ENCODE data around the gene ANKRD28. TPM values are rescaled to one million over a fixed set of nuclear protein-coding genes. Genes with fewer than 3 reads are reported as not detected.

The ANKRD28 gene
- total RNA-seq, 1 experiment from 2014 or later = 47.5 TPM

GRCh38 chr3:15796771-15797641 is 773 bp downstream of the ANKRD28 start:
- CTCF ChIA-PET = interaction anchor here (0.6 to 2.6 kb wide), 6 partner anchors 9 to 689 kb away, joined by 3 to 10 read pairs (median 5); no protein-coding TSS in a partner anchor
- intact Hi-C loops (cut with micrococcal nuclease) = loop anchor here (2.0 kb wide), 1 partner anchor 28 kb away; no protein-coding TSS in a partner anchor
- TF ChIP-seq EZH2phosphoT487 (IDR thresholded peaks at IDR 0.05; ENCODE audit: borderline replicate concordance) (no peak), ATF3 (IDR thresholded peaks at IDR 0.05) (no peak), JUND (IDR thresholded peaks at IDR 0.05) (0 out of 2 replicates have a peak, but pooled peaks have one; percentile 18), POLR2AphosphoS5 (IDR thresholded peaks at IDR 0.05; ENCODE audit: low read depth, low read length) (no peak), FOSL1 (IDR thresholded peaks at IDR 0.05; ENCODE audit: low read depth) (peak; percentile 35; the same call in 1 of the 2 replicates), SRF (IDR thresholded peaks at IDR 0.05; ENCODE audit: low read depth) (no peak), MAX (IDR thresholded peaks at IDR 0.05) (no peak), ELF1 (IDR thresholded peaks at IDR 0.05; ENCODE audit: borderline replicate concordance, low read depth) (no peak), POLR2A (IDR thresholded peaks at IDR 0.05; ENCODE audit: borderline replicate concordance, extremely low read depth, insufficient read depth, insufficient read length) (no peak), EZH2 (IDR thresholded peaks at IDR 0.05) (no peak), REST (IDR thresholded peaks at IDR 0.05; ENCODE audit: low read depth) (no peak), ZNF274 (IDR thresholded peaks at IDR 0.05; ENCODE audit: low read depth, low read length) (no peak), ZBTB33 (IDR thresholded peaks at IDR 0.05; ENCODE audit: extremely low read depth, insufficient replicate concordance, low read length) (no peak), SIN3A (IDR thresholded peaks at IDR 0.05; ENCODE audit: low read depth) (no peak), TCF7L2 (IDR thresholded peaks at IDR 0.05; ENCODE audit: borderline replicate concordance, extremely low read depth, insufficient read depth, insufficient read length) (no peak), SP1 (IDR thresholded peaks at IDR 0.05; ENCODE audit: low read depth) (peak; percentile 30; the same call in 1 of the 2 replicates), RAD21 (IDR thresholded peaks at IDR 0.05; ENCODE audit: low read depth) (no peak)

More at GRCh38 chr3:15796771-15797641, 773 bp downstream of the ANKRD28 start:
- TSS peak; percentile 58 for BruUV-seq (replicated peaks)
- H3K9ac ChIP-seq (ENCODE audit: low read length) = peak overlapping the region; percentile 50
- no peak overlapping the region for H2AFZ ChIP-seq (ENCODE audit: low read depth, low read length, poor library complexity, severe bottlenecking)
- peaks cover 58 to 68% of the 10 kb centered on the region in 2 experiments for H3K4me1 ChIP-seq (ENCODE audit: control insufficient read depth in 1 of 2, insufficient read depth in 2 of 2, low read length in 2 of 2)
- H3K27ac ChIP-seq (ENCODE audit: low read depth, low read length) = peak overlapping the region; percentile 92
- peaks cover 74% of the 10 kb centered on the region for H3K79me2 ChIP-seq (ENCODE audit: insufficient read depth, low read length)
- peak overlapping the region; percentile 21 to 43 for H3K4me3 ChIP-seq (replicated peaks in 1 of 2; ENCODE audit: low read depth in 1 of 2, low read length in 2 of 2)
- 0 out of 4 replicates have a peak, but pooled peaks cover 0 to 3% of the 10 kb centered on the region in 2 experiments for H3K36me3 ChIP-seq (ENCODE audit: control insufficient read depth in 1 of 2, insufficient read depth in 2 of 2, low read length in 2 of 2)
- no peaks in the 10 kb centered on the region for H3K9me2 ChIP-seq (ENCODE audit: insufficient read depth)
- POLR2A ChIA-PET = interaction anchor here (0.6 to 1.4 kb wide), 4 partner anchors 11 to 163 kb away, joined by 3 to 4 read pairs (median 4); no protein-coding TSS in a partner anchor
- no peaks in the 10 kb centered on the region for H4K20me1 ChIP-seq (ENCODE audit: insufficient read depth)
- ATAC-seq (peak; percentile 77), DNase-seq (ENCODE audit: low read depth, low spot score) (peak; percentile 56)
- H3K27me3 ChIP-seq (ENCODE audit: insufficient read depth, low read length) = no peaks in the 10 kb centered on the region
- peak overlapping the region; percentile 79 for H3K4me2 ChIP-seq (ENCODE audit: low read length)
- H3K9me3 ChIP-seq (ENCODE audit: control insufficient read depth in 1 of 2, insufficient read depth in 1 of 2, low read depth in 1 of 2, low read length in 2 of 2) = no peaks in the 10 kb centered on the region
- RAD21 ChIA-PET (ENCODE audit: low non-redundant PET in 1 of 2, low total read pairs in 2 of 2, uncharacterized antibody in 2 of 2, unreplicated experiment in 2 of 2) = interaction anchor here in 1 of 2 experiments (0.7 kb wide), 1 partner anchor 113 kb away, joined by 5 read pairs; no protein-coding TSS in a partner anchor
